PFSK-1 (cell line): ENCODE measurements around the gene OSBPL6.

Source experiments
- FOXP2 ChIP-seq: optimal IDR thresholded peaks from 2 replicates; pipeline ENCODE3; 2011; ENCODE audit warnings: borderline replicate concordance, control low read depth, inconsistent platforms; ENCODE audit not compliant: insufficient read depth; ENCODE audit errors: extremely low read length, extremely low read depth
- POLR2AphosphoS5 ChIP-seq: IDR thresholded peaks from 2 replicates; pipeline ENCODE4 v1.6.1; 2012; ENCODE audit warnings: low read depth, mild to moderate bottlenecking, control low read depth, low read length, moderate library complexity
- SIN3A ChIP-seq: IDR thresholded peaks from 2 replicates; pipeline ENCODE4 v1.6.1; 2012; ENCODE audit warnings: mild to moderate bottlenecking, low read length, moderate library complexity, borderline replicate concordance; ENCODE audit not compliant: insufficient read depth
- TAF1 ChIP-seq: IDR thresholded peaks from 2 replicates; pipeline ENCODE4 v1.6.1; 2012; ENCODE audit warnings: low read length, control low read depth, borderline replicate concordance; ENCODE audit not compliant: insufficient read depth
- TF ChIP-seq, protein P1 (sequence below), 2 experiments: IDR thresholded peaks; 2 replicates each; pipeline versions ENCODE4 v1.6.1 to v1.8.0; 2011 to 2012; ENCODE audit warnings: low read depth in 2 of 2, low read length in 2 of 2, control low read depth in 1 of 2, inconsistent platforms in 1 of 2, mild to moderate bottlenecking in 1 of 2, moderate library complexity in 1 of 2; ENCODE audit not compliant: insufficient read depth in 1 of 2

The OSBPL6 gene

DNA sequence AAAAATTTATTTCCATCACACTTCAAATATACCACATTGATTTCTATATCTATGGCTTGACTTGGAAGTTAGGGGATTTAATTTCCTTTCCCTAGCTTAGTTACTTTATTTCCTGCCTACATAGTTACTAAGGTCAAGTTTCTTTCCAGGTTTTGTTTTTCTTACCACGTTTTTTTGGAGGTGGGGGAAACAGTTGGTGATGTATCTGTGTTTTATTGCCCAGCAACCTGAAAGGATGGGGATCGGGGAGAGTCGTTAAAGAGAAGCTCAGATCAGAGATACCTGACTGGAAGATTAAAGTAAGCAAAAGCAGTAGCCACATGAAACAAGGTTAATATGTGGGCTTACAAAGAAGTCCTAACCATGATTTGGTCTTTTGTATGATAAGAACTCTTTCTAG is 127.8 kb downstream of the OSBPL6 start:
- TF ChIP-seq FOXP2 (no peak), TAF1 (no peak), SIN3A (no peak), POLR2AphosphoS5 (no peak)
- TF ChIP-seq, protein P1, sequence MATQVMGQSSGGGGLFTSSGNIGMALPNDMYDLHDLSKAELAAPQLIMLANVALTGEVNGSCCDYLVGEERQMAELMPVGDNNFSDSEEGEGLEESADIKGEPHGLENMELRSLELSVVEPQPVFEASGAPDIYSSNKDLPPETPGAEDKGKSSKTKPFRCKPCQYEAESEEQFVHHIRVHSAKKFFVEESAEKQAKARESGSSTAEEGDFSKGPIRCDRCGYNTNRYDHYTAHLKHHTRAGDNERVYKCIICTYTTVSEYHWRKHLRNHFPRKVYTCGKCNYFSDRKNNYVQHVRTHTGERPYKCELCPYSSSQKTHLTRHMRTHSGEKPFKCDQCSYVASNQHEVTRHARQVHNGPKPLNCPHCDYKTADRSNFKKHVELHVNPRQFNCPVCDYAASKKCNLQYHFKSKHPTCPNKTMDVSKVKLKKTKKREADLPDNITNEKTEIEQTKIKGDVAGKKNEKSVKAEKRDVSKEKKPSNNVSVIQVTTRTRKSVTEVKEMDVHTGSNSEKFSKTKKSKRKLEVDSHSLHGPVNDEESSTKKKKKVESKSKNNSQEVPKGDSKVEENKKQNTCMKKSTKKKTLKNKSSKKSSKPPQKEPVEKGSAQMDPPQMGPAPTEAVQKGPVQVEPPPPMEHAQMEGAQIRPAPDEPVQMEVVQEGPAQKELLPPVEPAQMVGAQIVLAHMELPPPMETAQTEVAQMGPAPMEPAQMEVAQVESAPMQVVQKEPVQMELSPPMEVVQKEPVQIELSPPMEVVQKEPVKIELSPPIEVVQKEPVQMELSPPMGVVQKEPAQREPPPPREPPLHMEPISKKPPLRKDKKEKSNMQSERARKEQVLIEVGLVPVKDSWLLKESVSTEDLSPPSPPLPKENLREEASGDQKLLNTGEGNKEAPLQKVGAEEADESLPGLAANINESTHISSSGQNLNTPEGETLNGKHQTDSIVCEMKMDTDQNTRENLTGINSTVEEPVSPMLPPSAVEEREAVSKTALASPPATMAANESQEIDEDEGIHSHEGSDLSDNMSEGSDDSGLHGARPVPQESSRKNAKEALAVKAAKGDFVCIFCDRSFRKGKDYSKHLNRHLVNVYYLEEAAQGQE (IDR thresholded peaks at IDR 0.05; ENCODE audit: insufficient read depth in 1 of 2, low read depth in 2 of 2, low read length in 2 of 2) = no peak

DNA sequence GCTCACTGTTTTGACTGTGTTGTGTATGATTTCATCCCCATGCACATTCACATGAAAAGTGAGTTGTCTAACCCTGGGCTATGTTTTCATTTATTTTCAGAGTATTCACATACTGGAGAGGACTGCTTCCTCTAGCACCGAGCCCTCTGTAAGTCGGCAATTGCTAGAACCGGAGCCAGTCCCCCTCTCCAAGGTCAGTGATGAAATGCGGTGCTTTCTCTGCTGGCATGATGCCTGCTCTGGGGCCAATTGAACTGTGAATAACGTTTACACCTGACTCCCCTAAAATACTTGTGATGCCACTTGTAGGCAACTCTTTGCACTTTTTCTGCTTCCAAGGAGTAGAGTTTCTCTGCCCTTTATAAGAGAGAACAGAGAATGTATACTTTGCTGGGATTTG is 129.8 kb downstream of the OSBPL6 start:
- TF ChIP-seq, protein P1 (IDR thresholded peaks at IDR 0.05; ENCODE audit: insufficient read depth in 1 of 2, low read depth in 2 of 2, low read length in 2 of 2) = no peak
- TF ChIP-seq FOXP2 = no peak
- TF ChIP-seq POLR2AphosphoS5 = no peak
- TF ChIP-seq TAF1 = no peak
- TF ChIP-seq SIN3A = no peak

DNA sequence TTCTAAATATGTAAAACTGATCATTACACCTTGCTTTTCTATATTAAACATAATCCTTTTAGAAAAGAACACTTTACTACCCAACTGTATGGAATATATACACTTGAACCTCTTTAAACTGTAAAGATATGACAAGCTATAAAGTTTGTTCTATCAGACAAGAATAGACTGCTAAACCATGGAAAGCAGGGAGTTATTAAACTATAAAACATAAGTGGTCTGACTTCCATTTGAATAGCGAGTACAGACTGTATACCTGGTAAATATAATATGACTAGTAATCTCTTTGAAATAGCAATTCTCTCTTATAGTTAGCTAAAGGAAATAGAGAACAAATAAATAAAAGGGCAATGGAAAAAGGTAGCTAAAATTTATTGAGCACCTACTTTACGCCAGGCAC is 131.0 kb downstream of the OSBPL6 start:
- TF ChIP-seq TAF1 (no peak), SIN3A (no peak), POLR2AphosphoS5 (no peak), FOXP2 (no peak)
- TF ChIP-seq, protein P1 (IDR thresholded peaks at IDR 0.05; ENCODE audit: insufficient read depth in 1 of 2, low read depth in 2 of 2, low read length in 2 of 2) = no peak

DNA sequence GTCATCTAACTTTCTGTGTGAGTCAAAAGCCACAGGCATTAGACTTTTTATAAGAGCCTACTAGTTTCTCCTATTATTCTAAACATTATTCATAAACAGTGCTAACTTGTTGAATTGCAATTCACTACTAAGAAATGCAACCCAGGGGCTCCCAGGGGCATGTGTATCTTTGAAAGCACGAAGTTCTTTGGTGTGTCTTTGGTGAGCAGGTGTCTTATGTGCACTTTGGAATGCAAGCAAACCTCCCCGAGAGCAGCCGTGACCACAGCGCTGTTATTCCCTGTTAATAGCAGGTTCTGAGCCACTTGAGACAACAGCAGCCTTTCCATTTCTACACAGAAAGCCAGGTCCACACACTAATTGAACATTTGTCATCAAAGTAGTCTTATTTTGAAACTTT is 133.2 kb downstream of the OSBPL6 start:
- TF ChIP-seq FOXP2 = no peak
- TF ChIP-seq POLR2AphosphoS5 = no peak
- no peak for TF ChIP-seq TAF1
- TF ChIP-seq SIN3A = no peak
- TF ChIP-seq, protein P1 (IDR thresholded peaks at IDR 0.05; ENCODE audit: insufficient read depth in 1 of 2, low read depth in 2 of 2, low read length in 2 of 2) = no peak

DNA sequence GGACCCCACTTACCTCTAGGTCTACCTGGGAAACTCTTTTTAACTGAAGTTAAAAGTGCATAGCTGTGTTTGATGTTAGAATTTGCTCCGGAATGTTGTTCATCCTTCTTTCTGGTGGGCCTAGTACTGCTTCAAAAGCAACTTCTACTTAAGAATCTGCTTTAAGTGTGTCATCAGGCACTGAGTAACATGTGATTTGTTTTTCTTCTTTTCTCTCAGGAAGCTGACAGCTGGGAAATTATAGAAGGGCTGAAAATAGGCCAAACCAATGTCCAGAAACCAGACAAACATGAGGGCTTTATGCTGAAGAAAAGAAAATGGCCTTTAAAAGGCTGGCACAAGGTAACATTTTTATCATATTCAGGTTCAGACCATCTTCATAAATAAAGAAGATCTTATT is 133.7 kb downstream of the OSBPL6 start:
- TF ChIP-seq, protein P1 (IDR thresholded peaks at IDR 0.05; ENCODE audit: insufficient read depth in 1 of 2, low read depth in 2 of 2, low read length in 2 of 2) = no peak
- no peak for TF ChIP-seq SIN3A
